GM18858 (cell line): Measurements from ENCODE around the gene GARIN5A.

ENCODE experiments used
- ATAC-seq: cut with Tn5 transposase; IDR thresholded peaks from one replicate; pipeline ENCODE4 v1.9.1; 2021; ENCODE audit not compliant: unreplicated experiment

The GARIN5A gene

GRCh38 chr19:50435627-50436026, 41.0 kb downstream of the GARIN5A start:
- no peak for ATAC-seq

DNA sequence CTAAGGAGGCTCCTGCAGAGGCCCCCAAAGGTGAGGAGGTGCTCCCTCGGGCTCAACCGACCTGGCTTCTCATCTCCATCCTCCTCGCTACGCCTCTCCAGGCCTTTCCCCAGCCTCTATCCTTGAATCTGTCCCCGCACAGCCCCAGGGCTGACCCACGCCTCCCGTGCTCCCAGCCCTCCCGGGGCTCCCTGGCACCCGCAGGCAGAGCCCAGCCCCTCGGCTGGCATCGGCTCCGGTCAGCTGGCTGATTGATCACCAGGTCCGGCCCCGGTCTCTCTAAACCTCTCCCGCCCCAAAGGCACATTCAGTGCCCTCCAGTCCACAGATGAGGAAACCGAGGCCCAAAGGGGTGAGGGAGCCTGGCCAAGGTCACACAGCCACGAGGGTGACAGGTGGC, 41.4 kb downstream of the GARIN5A start:
- no peak for ATAC-seq

- no peak for ATAC-seq
Measured at GRCh38 chr19:50434525-50434924, 42.1 kb downstream of the GARIN5A start.

GRCh38 chr19:50433201-50434180, 43.2 kb downstream of the GARIN5A start:
- ATAC-seq, result no peak

- ATAC-seq, result no peak
Measured at GRCh38 chr19:50432221-50433028, 44.2 kb downstream of the GARIN5A start, which contains the start of gene MYBPC2. MYBPC2 (plus strand) TSS chr19:50432892; CDS start chr19:50432954, 62 bp downstream.

DNA sequence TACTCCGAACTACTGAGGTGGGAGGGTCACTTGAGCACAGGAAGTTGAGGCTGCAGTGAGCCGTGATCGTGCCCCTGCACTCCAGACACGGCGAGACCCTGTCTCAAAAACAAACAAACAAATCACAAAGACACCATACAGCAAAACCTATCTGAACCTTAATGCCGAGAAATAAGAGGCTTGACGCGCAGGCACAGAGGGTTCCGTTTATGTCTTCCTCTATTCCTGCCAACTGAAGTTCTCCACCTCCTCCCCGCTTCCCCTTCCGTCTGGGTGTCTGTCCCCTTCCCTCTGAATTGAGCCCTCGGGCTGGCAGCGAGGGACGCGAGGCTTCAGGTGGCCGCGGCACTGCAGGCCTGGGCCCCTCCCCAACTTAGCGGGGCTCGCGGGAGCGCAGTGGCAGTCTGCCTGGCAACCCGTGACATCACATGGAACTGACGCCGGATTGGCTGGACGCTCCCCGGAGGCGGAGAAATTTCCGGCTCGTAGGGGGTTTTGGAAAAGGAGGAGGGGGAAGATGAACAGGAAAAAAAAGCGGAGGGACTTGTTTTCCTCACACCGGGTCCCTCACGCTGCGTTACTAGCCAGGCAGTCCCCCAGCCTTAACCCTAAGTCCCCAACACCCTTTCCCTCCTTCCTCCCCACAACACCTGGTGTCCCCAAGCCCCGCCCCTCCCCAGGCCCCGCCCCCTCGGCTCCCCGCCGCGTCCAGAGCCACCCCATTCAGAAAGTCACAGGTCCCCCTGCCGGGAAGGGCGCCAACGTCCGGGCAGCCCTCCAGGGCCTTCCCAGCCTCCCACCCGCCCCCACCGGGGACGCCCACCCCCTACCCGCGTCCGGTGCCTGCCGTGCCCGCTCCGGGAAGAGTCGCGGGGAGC, 45.1 kb downstream of the GARIN5A start:
- peak; percentile 69 for ATAC-seq

DNA sequence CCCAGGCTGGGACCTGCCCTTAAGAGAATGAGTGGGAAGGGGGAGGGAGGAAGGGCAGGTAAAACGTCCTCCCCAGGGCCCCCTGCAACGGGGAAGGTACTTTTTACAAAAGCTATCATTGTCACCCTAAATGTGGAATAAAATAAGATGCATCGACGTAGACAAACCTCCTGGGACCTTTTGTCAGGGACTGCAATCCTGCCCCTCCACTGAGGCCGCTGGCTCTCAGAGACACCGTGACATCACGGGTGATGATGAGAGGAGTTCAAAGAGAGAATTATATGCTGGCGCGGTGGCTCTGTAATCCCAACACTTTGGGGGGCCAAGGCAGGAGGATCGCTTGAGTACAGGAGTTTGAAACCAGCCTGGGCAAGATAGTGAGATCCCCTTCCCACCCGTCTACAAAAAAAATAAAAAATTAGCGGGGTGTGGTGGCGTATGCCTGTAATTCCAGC, 45.7 kb downstream of the GARIN5A start:
- no peak for ATAC-seq

- ATAC-seq, result no peak
Measured at GRCh38 chr19:50428772-50429463, 47.7 kb downstream of the GARIN5A start.

DNA sequence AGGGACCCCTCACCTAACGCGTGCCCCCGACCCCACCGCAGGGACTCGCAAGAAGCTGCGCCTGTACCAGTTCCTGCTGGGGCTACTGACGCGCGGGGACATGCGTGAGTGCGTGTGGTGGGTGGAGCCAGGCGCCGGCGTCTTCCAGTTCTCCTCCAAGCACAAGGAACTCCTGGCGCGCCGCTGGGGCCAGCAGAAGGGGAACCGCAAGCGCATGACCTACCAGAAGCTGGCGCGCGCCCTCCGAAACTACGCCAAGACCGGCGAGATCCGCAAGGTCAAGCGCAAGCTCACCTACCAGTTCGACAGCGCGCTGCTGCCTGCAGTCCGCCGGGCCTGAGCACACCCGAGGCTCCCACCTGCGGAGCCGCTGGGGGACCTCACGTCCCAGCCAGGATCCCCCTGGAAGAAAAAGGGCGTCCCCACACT, 48.6 kb downstream of the GARIN5A start:
- ATAC-seq, result no peak

- ATAC-seq, result no peak
Measured at GRCh38 chr19:50427318-50427925, 49.2 kb downstream of the GARIN5A start.

DNA sequence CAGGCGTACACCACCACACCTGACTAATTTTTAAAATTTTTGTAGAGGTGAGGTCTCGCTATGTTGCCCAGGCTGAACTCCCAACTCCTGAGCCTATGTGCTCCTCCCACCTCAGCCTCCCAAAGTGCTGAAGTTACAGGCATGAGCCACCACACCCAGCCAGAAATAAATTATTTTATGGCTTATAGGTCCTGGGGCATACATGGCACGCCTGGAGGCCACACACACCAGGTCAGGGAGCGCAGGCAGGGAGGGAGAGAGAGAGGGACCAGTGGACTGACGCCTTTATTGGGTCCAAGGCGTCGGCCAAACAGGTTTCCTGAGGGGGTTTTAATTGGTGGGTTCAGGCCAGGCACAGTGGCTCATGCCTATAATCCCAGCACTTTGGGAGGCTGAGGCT, 51.1 kb downstream of the GARIN5A start:
- no peak for ATAC-seq

DNA sequence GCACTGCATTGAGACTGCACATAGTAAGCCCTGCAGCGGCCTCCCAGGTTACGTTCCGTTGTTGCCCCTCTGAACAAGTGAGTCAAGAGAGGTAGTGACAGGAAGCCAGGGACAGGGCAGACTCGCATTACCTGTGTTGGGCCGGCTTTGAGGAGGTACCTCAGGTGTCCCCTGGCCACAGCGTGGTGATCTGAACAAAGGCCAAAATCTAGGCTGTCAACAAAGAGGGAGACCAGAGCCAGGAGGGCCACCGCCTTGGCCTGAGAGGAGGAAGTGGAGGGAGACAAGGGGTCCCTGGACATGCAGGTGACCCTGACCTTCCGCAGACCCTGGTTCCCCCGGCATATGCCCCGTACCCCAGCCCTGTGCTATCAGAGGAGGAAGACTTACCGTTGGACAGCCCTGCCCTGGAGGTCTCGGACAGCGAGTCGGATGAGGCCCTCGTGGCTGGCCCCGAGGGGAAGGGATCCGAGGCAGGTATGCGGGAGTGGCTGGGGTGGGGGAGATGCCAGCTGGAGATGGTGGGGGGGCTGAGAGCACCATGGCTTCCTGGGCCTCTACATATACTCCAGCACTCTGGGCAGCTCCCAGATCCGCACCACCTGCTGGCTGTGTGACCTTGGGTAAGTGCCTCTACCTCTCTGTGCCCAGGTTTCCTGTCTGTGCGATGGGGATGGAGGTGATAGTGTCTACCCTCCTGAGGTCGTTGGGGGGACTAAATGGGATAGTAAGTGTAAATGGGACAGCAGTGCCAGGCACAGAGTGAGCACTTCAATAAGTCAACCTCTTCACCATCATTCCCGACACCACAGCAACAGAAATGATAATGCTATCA, 53.2 kb downstream of the GARIN5A start:
- no peak for ATAC-seq

GRCh38 chr19:50422397-50423278, 54.0 kb downstream of the GARIN5A start:
- no peak for ATAC-seq

DNA sequence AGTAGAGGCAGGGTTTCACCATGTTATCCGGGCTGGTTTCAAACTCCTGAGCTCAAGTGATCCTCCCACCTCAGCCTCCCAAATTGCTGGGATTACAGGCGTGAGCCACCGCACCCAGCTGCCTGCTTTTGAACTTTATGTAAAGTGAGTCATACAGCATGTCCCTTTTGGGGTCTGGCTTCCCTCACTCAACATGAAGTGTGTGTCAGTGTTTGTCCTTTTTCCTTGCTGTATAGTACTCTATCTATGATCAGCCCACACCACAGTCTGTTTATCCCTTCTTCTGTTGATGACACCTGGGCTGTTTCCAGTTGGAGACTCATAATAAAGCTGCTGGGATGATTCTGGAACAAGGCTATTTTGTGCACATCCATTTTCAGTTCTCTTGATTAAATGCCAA, 55.8 kb downstream of the GARIN5A start:
- no peak for ATAC-seq

GRCh38 chr19:50420127-50420526, 56.5 kb downstream of the GARIN5A start:
- no peak for ATAC-seq

DNA sequence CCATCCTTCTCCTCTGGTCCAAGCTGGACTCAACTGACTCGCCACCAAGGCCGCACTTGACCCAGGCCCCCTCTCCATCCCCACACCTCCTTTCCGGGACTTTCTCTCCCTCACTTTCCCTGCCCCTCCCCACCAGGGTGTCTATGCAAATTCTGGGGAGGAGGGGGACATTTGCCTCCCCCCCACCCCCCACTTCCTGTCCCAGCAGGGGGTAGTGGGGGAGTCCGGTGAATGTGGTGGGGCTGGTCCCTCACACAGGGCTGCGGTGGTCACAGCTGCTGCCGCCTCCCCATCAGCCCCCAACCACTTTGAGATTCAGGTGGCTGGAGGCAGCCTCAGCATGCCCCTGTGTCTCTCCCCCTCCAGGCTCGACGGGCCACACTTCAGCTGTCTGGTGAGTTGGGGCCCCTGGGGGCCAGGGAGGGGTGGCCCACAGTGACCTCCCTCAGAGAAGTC, 57.0 kb downstream of the GARIN5A start:
- ATAC-seq, result no peak

DNA sequence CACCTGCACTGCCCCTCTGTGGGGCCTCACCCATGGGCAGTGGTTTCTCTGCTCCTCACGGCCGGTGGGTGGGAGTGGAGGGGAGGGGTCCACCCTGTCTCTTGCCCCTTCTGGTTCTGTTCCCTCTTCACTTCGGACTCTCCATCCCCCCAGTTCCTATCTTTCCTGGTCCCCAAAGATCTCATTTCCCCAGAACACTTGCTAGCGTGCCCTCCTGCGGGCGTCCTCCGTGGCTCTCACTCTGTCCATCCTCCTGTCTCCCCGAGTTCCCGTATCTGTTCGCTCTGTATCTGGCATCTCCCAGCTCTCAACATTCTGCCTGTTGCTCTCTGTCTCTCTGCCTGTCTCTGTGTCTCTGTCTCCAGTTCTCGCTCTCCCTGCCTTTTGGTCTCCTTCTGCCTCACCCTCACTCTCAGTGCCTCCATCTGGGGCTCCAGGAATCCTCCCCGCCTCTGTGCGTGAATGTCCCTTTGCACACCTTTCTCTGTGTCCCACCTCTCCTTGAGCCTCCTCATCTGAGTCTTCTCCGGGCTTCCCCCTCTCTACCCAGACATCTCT, 57.5 kb downstream of the GARIN5A start:
- no peak for ATAC-seq
